ENCODE data around the gene SLC45A1. TPM values are rescaled to one million over a fixed set of nuclear protein-coding genes. Genes with fewer than 3 reads are reported as not detected.

Gene SLC45A1
- total and polyA plus RNA-seq, 9 of the 15 experiments (the other 6 are each of a cell fraction or from before 2014, with no cell fraction given): not detected

- TF ChIP-seq OTX1 (CRISPR knock-in tag; IDR thresholded peaks at IDR 0.05) (no peak), ZNF830 (CRISPR knock-in tag; IDR thresholded peaks at IDR 0.05) (no peak), E2F1 (CRISPR knock-in tag; IDR thresholded peaks at IDR 0.05) (no peak), E2F4 (CRISPR knock-in tag; IDR thresholded peaks at IDR 0.05; ENCODE audit: low read depth) (no peak), JUN (IDR thresholded peaks at IDR 0.05; ENCODE audit: borderline replicate concordance, low read depth, low read length) (peak; percentile 54; the same call in 1 of the 2 replicates), JUN (CRISPR knock-in tag; IDR thresholded peaks at IDR 0.05; ENCODE audit: borderline replicate concordance) (no peak), CLOCK (CRISPR knock-in tag; IDR thresholded peaks at IDR 0.05; ENCODE audit: borderline replicate concordance) (no peak), NEUROD1 (IDR thresholded peaks at IDR 0.05; ENCODE audit: borderline replicate concordance, low read depth, low read length, partially characterized antibody) (peak; percentile 21), HMGN3 (IDR thresholded peaks at IDR 0.05; ENCODE audit: borderline replicate concordance, extremely low read depth, insufficient read length, low read depth, low read length) (no peak), TCF7 (IDR thresholded peaks at IDR 0.05; ENCODE audit: borderline replicate concordance) (no peak), ZNF311 (CRISPR knock-in tag; IDR thresholded peaks at IDR 0.05) (no peak), TRIM25 (IDR thresholded peaks at IDR 0.05; ENCODE audit: borderline replicate concordance) (no peak), ZKSCAN3 (CRISPR knock-in tag; IDR thresholded peaks at IDR 0.05) (no peak), BRF2 (IDR thresholded peaks at IDR 0.05; ENCODE audit: borderline replicate concordance, insufficient read depth, insufficient read length) (no peak), SPI1 (IDR thresholded peaks at IDR 0.05; ENCODE audit: borderline replicate concordance, low read depth, low read length) (no peak), HMGXB4 (CRISPR knock-in tag; IDR thresholded peaks at IDR 0.05) (no peak)
These were observed 71.0 kb downstream of the SLC45A1 start (continued) for GRCh38 chr1:8388732-8389562.

Data from K562 (cell line).